Measurements from ENCODE around the gene RFX1. TPM values are rescaled to one million over a fixed set of nuclear protein-coding genes. Genes with fewer than 3 reads are reported as not detected.
A peak's percentile ranks its signal among the peaks of the same experiment; 100 is the strongest.

The RFX1 gene
- total and polyA plus RNA-seq, 2 of the 13 experiments (the other 11 are each of a cell fraction or from before 2014, with no cell fraction given): 1.1 to 1.3 TPM

DNA sequence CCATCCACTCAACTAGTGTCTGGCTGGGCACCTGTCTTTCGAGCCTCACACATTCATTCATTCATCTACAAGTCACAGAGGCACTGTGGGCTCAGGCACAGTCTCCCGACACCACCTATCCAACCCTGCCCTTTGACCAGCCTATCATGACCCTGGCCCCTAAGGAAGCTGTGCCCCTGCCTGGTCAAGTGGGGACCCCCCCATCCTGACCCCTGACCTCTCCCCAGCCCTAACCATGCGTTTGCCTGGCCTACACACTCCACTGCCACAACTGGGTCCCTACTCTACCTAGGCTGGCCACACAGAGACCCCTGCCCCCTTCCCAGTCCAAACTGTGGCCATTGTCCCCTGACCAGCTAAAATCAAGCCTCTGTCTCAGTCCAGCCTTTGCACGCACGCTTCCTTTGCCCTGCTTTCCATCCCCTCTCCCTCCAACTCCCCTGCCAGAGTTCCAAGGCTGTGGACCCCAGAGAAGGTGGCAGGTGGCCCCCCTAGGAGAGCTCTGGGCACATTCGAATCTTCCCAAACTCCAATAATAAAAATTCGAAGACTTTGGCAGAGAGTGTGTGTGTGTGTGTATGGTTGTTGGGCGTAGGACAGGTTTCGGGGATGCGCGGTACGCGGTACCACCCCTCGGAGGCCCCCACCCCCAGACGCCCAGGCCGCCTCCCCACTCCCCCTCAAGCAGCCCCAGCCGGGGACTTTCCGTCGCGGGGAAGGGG lies 25.0 kb upstream of the RFX1 start:
- Histone ChIP-seq H3K36me3 (replicated peaks in 1 of 2; ENCODE audit: control insufficient read depth in 1 of 2, insufficient read depth in 2 of 2, low read length in 2 of 2) (no peaks in the 10 kb centered on the region), H4K20me1 (ENCODE audit: insufficient read depth, low read length) (no peaks in the 10 kb centered on the region), H3K9ac (ENCODE audit: insufficient read depth, low read depth, low read length) (peak overlapping the region; percentile 68; the same call in 1 of the 2 replicates), H3K27me3 (ENCODE audit: control insufficient read depth in 1 of 2, insufficient read depth in 2 of 2, low read length in 2 of 2) (peaks cover 0 to 19% of the 10 kb centered on the region in 2 experiments; a peak in 4 of 5 replicates), H3K4me3 (replicated peaks in 1 of 3; ENCODE audit: insufficient read depth in 1 of 3, low read depth in 2 of 3, low read length in 3 of 3) (peak overlapping the region; percentile 62 to 80 (median 76)), H3K27ac (ENCODE audit: extremely low read length, insufficient read depth, low read length) (no peak overlapping the region), H3K4me2 (ENCODE audit: low read depth, low read length) (peak overlapping the region; percentile 86), H3K79me2 (ENCODE audit: insufficient read depth, low read length) (no peaks in the 10 kb centered on the region), H2AFZ (ENCODE audit: low read length) (no peak overlapping the region), H3K4me1 (ENCODE audit: insufficient read depth, low read length) (peaks cover 23% of the 10 kb centered on the region), H3K9me3 (ENCODE audit: low read length) (no peaks in the 10 kb centered on the region)
- ChIA-PET CTCF (ENCODE audit: low intra/inter-chr PET ratio, low total read pairs) (no interaction called here), POLR2A (interaction anchor here (1.0 to 1.5 kb wide), 5 partner anchors 22 to 284 kb away, joined by 3 to 5 read pairs (median 3); partner anchors contain the start of gene MISP3)
- intact Hi-C loops (cut with micrococcal nuclease; ENCODE audit: unreplicated experiment) (no loop called here), in situ Hi-C loops (cut with HindIII; ENCODE audit: extremely low pct_ligation_motif_present, low pct_unique_long_range_greater_than_20kb) (no loop called here)
- DNase-seq (ENCODE audit: low spot score) (no peak), FAIRE-seq (no peak), ATAC-seq (peak; percentile 47)
- TF ChIP-seq SALL1 (CRISPR knock-in tag; IDR thresholded peaks at IDR 0.05): 0 out of 2 replicates have a peak, but pooled peaks have one; percentile 33
- TF ChIP-seq ZNF30 (CRISPR knock-in tag; IDR thresholded peaks at IDR 0.05): no peak
- peak; percentile 66; the same call in 1 of the 2 replicates for TF ChIP-seq NR2F6 (IDR thresholded peaks at IDR 0.05)
- TF ChIP-seq NR2F6 (CRISPR knock-in tag; IDR thresholded peaks at IDR 0.05): no peak
- 0 out of 2 replicates have a peak, but pooled peaks have one; percentile 56 for TF ChIP-seq ZNF572 (CRISPR knock-in tag; IDR thresholded peaks at IDR 0.05)
- TF ChIP-seq ZSCAN25 (CRISPR knock-in tag; IDR thresholded peaks at IDR 0.05): 0 out of 2 replicates have a peak, but pooled peaks have one; percentile 5
- 0 out of 2 replicates have a peak, but pooled peaks have one; percentile 24 for TF ChIP-seq ZNF558 (CRISPR knock-in tag; IDR thresholded peaks at IDR 0.05; ENCODE audit: borderline replicate concordance)
- 0 out of 2 replicates have a peak, but pooled peaks have one; percentile 22 for TF ChIP-seq ZNF225 (CRISPR knock-in tag; IDR thresholded peaks at IDR 0.05)
- no peak for TF ChIP-seq KDM5B (CRISPR knock-in tag; IDR thresholded peaks at IDR 0.05; ENCODE audit: borderline replicate concordance)
- peak; percentile 35; the same call in 1 of the 2 replicates for TF ChIP-seq HNF1B (CRISPR knock-in tag; IDR thresholded peaks at IDR 0.05)
- TF ChIP-seq, protein P1, sequence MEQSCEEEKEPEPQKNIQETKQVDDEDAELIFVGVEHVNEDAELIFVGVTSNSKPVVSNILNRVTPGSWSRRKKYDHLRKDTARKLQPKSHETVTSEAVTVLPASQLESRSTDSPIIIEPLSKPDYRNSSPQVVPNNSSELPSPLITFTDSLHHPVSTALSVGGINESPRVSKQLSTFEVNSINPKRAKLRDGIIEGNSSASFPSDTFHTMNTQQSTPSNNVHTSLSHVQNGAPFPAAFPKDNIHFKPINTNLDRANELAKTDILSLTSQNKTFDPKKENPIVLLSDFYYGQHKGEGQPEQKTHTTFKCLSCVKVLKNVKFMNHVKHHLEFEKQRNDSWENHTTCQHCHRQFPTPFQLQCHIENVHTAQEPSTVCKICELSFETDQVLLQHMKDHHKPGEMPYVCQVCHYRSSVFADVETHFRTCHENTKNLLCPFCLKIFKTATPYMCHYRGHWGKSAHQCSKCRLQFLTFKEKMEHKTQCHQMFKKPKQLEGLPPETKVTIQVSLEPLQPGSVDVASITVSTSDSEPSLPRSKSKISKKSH (CRISPR knock-in tag; IDR thresholded peaks at IDR 0.05; ENCODE audit: borderline replicate concordance): no peak
- TF ChIP-seq, protein P2, sequence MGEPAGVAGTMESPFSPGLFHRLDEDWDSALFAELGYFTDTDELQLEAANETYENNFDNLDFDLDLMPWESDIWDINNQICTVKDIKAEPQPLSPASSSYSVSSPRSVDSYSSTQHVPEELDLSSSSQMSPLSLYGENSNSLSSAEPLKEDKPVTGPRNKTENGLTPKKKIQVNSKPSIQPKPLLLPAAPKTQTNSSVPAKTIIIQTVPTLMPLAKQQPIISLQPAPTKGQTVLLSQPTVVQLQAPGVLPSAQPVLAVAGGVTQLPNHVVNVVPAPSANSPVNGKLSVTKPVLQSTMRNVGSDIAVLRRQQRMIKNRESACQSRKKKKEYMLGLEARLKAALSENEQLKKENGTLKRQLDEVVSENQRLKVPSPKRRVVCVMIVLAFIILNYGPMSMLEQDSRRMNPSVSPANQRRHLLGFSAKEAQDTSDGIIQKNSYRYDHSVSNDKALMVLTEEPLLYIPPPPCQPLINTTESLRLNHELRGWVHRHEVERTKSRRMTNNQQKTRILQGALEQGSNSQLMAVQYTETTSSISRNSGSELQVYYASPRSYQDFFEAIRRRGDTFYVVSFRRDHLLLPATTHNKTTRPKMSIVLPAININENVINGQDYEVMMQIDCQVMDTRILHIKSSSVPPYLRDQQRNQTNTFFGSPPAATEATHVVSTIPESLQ (CRISPR knock-in tag; conservative IDR thresholded peaks at IDR 0.05): no peak
- 24% methylated on average over 7 of the region's 20 CpGs for WGBS (ENCODE audit: low lambda C conversion rate)
- no TSS peak for BruUV-seq (replicated peaks)
